Right lobe of liver (tissue), 6 donors: ENCODE results near the gene GPI. TPM values are rescaled to one million over a fixed set of nuclear protein-coding genes. Genes with fewer than 3 reads are reported as not detected.

ENCODE experiments used
- ATAC-seq, 4 donors: fragments of 200-7000 bp; cut with Tn5 transposase; one replicate each; pipeline ENCODE4 v1.9.1; 2020; ENCODE audit warnings: mild to moderate bottlenecking in 4 of 4, moderate library complexity in 4 of 4
- DNase-seq, 3 donors: peaks; one replicate each; pipeline ENCODE4 v3.0.0-alpha.2; 2020
- H3K27ac ChIP-seq, 3 donors: fragments of 200-600 bp; one replicate each; pipeline ENCODE4 v1.8.0; 2022
- H3K27me3 ChIP-seq, 2 donors: fragments of 200-600 bp; one replicate each; pipeline ENCODE4 v1.8.0; 2022
- H3K36me3 ChIP-seq, 4 donors: fragments of 200-600 bp; sonication (generic) in 1 of 4; one replicate each; pipeline versions ENCODE4 v1.5.1 to v1.8.0; 2017 to 2022; ENCODE audit warnings: control low read depth in 1 of 4
- H3K4me1 ChIP-seq, 4 donors: fragments of 200-600 bp; sonication (generic) in 1 of 4; one replicate each; pipeline versions ENCODE4 v1.5.1 to v1.8.0; 2017 to 2022; ENCODE audit warnings: control low read depth in 1 of 4
- H3K4me3 ChIP-seq, 3 donors: fragments of 200-600 bp; one replicate each; pipeline ENCODE4 v1.8.0; 2022
- H3K9me3 ChIP-seq, 4 donors: fragments of 200-600 bp; sonication (generic) in 1 of 4; one replicate each; pipeline versions ENCODE4 v1.5.1 to v1.8.0; 2017 to 2022; ENCODE audit warnings: control low read depth in 1 of 4
- CTCF ChIP-seq, 4 donors: fragments of 200-600 bp in 3 of 4; fragments of 450-650 bp in 1 of 4; IDR thresholded peaks; one replicate each; pipeline versions ENCODE4 v1.5.1 to v1.8.0; 2016 to 2022; ENCODE audit warnings: antibody characterized with exemption in 4 of 4, mild to moderate bottlenecking in 2 of 4
- POLR2A ChIP-seq: fragments of 450-650 bp; IDR thresholded peaks from one replicate; pipeline ENCODE4 v1.6.1; 2017; ENCODE audit warnings: antibody characterized with exemption, mild to moderate bottlenecking
- WGBS: methylation state at CpG from one replicate; pipeline ENCODE4 v1.1.6; 2018; ENCODE audit warnings: low coverage, low lambda C conversion rate; ENCODE audit not compliant: insufficient coverage; ENCODE audit errors: missing lambda C conversion rate; 5-methylcytosine and 5-hydroxymethylcytosine counted together
- intact Hi-C, 2 donors: fragments of 100-400 bp; cut with DNase I; formaldehyde crosslinking; loops; one replicate each; pipeline versions ENCODE4 v1.11.2 to v1.14.1; 2022
- total RNA-seq, 6 experiments: library from RNA; depleted of rRNA in 2 of 6; stranded (reverse); fragments of >200 nt in 2 of 6; fragmentation: NEBNext Ultra II Directional in 3 of 6; extraction: Animal tissue kit (Norgen Biotek cat#: 25700) in 3 of 6; gene quantifications; one replicate each; pipeline versions ENCODE4 v1.1.0 to v1.2.4, GENCODE V29; 2016 to 2023
- donor health status: DM: no; HTN: yes; CAD: no.
- donor health status: DM: no; HTN: no; CAD: no.
- donor health status: DM: no; HTN: no; CAD: no.
- donor health status: DM: no; HTN: yes; CAD: no.
- donor health status: DM: no; HTN: yes; CAD: no.

GPI gene
- total RNA-seq, 6 experiments from 2014 or later, result 163 to 364 (median 256) TPM

- no peaks in the 10 kb centered on the region for H3K9me3 ChIP-seq
- DNase-seq (no peak), ATAC-seq (peak in 1 of 4 donors; percentile 27)
- WGBS, result 26% methylated on average over 5 of the region's 6 CpGs
- H3K4me3 ChIP-seq, result no peak overlapping the region
- intact Hi-C loops, result no loop called here
- peaks cover 0 to 27% (median 6%) of the 10 kb centered on the region in 4 donors for H3K36me3 ChIP-seq
- no peak overlapping the region for H3K27ac ChIP-seq
- no peaks in the 10 kb centered on the region for H3K27me3 ChIP-seq
- TF ChIP-seq CTCF (IDR thresholded peaks at IDR 0.05), result peak; percentile 38 to 65 (median 54)
- no peak for TF ChIP-seq POLR2A
- peaks cover 0 to 18% (median 4%) of the 10 kb centered on the region in 4 donors for H3K4me1 ChIP-seq
These were observed 66.0 kb downstream of the GPI start for GRCh38 chr19:34430738-34431625.

GRCh38 chr19:34431681-34432402 is 66.8 kb downstream of the GPI start:
- DNase-seq, result no peak
- no peak for ATAC-seq
- Histone ChIP-seq H3K27ac (no peak overlapping the region), H3K4me1 (peaks cover 0 to 18% (median 4%) of the 10 kb centered on the region in 4 donors), H3K36me3 (peaks cover 0 to 35% (median 6%) of the 10 kb centered on the region in 4 donors), H3K9me3 (no peaks in the 10 kb centered on the region), H3K4me3 (no peak overlapping the region), H3K27me3 (no peaks in the 10 kb centered on the region)
- 60% methylated on average over 2 of the region's 2 CpGs for WGBS
- TF ChIP-seq CTCF (IDR thresholded peaks at IDR 0.05), result no peak
- TF ChIP-seq POLR2A, result no peak
- intact Hi-C loops, result no loop called here

- 84% methylated on average over 5 of the region's 5 CpGs for WGBS
- intact Hi-C loops, result no loop called here
- Histone ChIP-seq H3K4me1 (peaks cover 0 to 18% (median 4%) of the 10 kb centered on the region in 4 donors), H3K9me3 (no peaks in the 10 kb centered on the region), H3K4me3 (no peak overlapping the region), H3K36me3 (peaks cover 0 to 44% (median 8%) of the 10 kb centered on the region in 4 donors), H3K27ac (no peak overlapping the region), H3K27me3 (no peaks in the 10 kb centered on the region)
- no peak for ATAC-seq
- TF ChIP-seq POLR2A (no peak), CTCF (IDR thresholded peaks at IDR 0.05) (no peak)
- DNase-seq, result no peak
These were observed 67.8 kb downstream of the GPI start for GRCh38 chr19:34432797-34433196.

GRCh38 chr19:34436716-34437115 is 71.7 kb downstream of the GPI start:
- no peak for DNase-seq

More at GRCh38 chr19:34436716-34437115, 71.7 kb downstream of the GPI start:
- H3K27ac ChIP-seq, result no peak overlapping the region
- no peak overlapping the region for H3K4me3 ChIP-seq
- TF ChIP-seq POLR2A, result no peak
- no peak for TF ChIP-seq CTCF (IDR thresholded peaks at IDR 0.05)
- WGBS, result 91% methylated on average over 3 of the region's 3 CpGs
- no peak for ATAC-seq
- H3K9me3 ChIP-seq, result no peaks in the 10 kb centered on the region
- H3K4me1 ChIP-seq, result peaks cover 0 to 3% (median 0%) of the 10 kb centered on the region in 4 donors
- intact Hi-C loops, result no loop called here
- peaks cover 0 to 76% (median 14%) of the 10 kb centered on the region in 4 donors for H3K36me3 ChIP-seq
- no peaks in the 10 kb centered on the region for H3K27me3 ChIP-seq
